GM19239 (cell line): ENCODE measurements around the gene FRMPD2.
A peak's percentile ranks its signal among the peaks of the same experiment; 100 is the strongest.
"Not testable (repeated sequence)": the region's sequence is repeated elsewhere in the genome, so short reads cannot be mapped to it uniquely, and the experiment has no call there.

ENCODE experiments used
- DNase-seq: peaks from one replicate; pipeline ENCODE4 v3.0.0; 2011; ENCODE audit warnings: low spot score; ENCODE audit not compliant: insufficient read length
- FAIRE-seq: peaks from 2 replicates; lab custom pipeline; 2011; peaks lifted over from hg19 to GRCh38; lab: Jason Lieb, UNC

FRMPD2 gene

DNA sequence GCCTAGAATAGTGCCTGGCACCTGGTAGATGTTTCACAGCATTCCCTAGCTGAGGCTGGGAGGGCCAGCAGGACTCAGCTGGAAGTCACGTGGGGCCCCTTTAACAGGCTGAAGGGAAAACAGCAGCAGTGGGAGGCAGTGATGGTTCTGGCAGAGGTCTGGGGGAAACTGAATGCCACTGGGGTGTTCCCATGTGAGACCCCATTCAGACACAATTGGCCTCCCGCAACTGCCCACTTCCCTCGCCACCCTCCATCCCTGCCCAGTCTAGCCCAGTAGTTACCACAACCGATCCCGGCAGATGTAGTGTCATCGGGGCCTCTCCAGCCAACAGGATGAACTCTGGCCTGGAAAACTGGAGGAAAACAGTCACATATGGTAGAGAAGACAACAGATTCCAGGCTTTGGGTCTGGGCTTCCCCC lies 38.3 kb downstream of the FRMPD2 start:
- no peak for FAIRE-seq

DNA sequence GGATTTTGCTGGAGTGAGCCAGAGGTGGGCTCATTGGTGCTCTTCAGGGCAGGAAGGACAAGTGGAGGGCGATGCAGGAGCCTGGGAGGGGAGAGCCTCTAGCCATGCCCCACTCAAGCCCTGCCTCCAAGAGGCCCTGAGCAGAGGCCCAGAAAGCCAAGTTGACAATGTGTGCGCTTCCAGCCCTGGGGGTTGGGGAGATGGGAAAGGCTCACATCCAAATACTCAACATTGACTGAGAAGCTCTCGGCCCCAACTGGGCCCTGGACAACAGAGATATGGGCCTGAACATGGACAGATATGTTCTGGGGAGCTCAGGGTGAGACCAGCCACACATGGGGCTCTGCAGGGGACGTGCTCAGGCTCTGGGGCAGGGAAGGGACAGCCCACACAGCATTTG lies 39.0 kb downstream of the FRMPD2 start:
- no peak for FAIRE-seq
- DNase-seq = no peak

More for the DNA sequence above, 38.3 kb downstream of the FRMPD2 start:
- DNase-seq = no peak

DNA sequence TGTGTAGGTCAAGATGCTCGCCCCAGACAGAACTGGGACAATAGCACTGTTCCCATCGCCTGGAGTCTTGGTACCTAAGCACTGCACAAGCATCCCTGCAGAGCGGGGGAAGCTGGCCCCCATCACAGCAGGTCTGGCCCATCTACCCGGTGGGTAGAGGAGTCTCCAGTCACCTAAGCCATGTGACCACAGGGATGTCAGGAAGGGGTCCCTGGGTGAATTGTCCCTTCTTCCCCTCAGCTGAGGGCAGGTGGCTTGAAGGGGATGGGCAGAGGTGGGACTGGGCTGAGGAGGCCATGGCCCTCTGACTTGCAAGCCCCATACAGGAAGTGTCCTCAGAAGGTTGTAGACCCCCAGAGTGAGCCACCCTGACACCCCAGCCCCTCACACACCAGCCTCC lies 39.7 kb downstream of the FRMPD2 start:
- no peak for DNase-seq
- FAIRE-seq = no peak

DNA sequence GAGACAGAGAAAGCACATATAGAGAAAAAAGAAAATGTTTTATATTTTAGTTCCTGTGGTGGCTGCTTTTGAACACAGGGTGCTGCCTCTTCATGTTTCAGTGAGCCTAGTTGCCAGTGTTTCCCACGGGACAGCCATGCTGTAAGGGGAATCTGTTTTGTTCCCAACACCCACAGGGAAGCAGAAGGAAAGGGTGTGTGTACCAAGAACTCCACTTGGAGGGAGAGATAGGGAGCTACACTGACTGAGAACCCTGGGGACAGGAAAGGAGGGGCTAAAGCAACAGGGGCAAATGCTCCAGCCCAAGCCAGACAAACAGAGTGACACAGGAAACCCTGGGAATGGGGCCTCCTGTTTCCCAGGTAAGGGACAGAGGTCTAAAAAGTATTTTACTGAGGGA lies 40.2 kb downstream of the FRMPD2 start:
- FAIRE-seq (no peak), DNase-seq (no peak)

DNA sequence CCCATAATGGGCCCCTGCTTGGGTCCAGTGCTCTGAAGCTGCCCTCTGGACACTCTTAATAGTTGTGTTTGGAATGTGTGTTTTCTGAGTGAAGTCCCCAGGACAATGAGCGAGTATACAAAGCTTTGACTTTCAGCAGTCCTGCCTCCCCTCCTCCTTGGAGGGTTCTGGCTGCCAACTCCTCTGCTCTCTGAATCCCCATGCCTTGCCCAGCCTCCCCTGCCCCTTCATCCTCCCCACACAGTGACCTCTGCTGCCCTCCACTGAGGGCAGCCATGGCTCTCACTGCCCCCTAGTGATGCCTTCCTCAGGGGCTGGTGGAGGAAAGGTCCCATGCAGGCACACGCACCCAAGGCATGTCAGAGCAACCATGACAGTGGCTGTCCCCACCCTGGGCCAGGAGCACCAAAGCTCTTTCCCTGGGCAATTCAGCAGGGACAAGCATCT lies 40.9 kb downstream of the FRMPD2 start:
- FAIRE-seq = no peak

DNA sequence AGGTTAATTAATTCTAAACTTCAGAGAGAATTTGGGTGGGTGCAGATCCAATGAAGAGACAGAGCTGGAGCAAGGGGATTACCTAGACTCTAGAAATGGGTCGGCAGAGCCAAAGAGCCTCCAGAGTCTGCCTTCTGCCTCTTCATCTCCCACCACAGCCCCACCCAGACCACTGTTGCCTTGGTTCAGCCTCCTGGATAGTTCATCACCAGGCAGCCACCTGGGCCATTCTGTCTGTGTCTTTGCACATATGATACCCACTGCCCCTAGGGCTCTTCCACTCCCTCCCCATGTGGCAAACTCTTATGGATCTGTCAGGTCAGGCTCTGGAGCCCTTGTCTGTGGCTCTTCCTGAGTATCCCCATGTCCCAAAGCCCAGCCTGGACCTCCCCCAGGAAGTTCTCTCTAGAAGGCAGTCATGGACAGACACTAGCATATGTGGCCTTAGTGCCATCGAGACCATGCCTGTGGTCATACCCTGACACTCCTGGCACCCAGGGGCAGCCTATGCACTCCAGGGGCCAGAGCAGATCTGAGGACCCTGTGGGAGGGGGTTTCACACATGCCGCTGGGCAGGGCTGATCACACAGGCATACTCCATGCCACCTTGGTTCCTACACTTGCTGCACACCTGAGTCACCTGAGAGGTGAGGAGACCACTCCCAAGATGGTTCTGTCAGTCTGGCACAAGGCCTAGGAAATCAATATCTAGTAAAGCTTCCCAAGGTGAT lies 41.6 kb downstream of the FRMPD2 start:
- FAIRE-seq = no peak
- DNase-seq = no peak

More for the DNA sequence above, 40.9 kb downstream of the FRMPD2 start:
- no peak for DNase-seq

DNA sequence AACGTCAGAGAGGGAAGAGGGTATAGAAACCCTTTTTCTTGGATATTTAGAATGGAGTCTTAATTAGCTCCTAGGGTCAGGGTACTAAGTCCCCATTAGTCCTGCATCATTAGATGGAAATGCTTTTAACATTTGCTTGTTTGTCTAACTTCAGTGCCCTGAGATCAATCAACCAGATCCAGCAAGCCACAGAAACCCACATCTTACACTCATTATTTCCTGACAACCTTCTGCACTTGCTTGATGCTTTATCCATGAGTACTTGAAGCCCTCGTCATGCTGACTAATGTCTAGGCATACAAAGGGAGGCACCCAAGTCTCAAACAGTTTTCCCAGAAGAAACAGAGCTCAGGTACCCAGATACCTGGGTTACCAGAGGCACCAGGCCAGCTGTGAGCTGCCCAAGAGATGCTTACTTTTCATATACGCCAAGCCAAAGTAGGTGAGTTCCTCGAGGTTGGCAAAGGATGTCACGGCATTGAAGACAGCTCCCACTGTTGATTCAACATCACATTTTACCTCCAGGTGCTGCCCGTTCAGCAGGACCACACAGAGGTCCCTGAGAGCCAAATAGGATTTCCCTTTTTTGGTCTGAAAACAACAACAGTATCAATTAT lies 42.7 kb downstream of the FRMPD2 start:
- FAIRE-seq (peak; percentile 86), DNase-seq (peak; percentile 14)

DNA sequence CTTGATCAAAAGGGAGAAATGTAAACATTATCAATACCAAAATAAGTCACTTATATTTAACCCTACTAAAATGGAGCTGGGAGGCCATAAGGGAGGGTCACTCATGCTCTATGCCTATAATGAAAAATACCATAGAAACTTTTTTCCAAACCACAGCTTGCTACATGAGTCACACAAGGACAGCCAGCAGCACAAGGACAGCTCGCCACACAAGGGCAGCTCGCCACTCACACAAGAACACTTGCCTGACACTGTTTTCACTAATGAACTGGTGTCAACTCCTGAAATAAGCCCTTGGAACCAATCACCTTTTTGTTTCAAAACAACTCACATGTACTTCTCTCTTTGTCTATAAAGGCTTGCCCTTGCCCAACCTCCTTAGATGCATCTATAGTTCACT lies 43.3 kb downstream of the FRMPD2 start:
- FAIRE-seq (peak; percentile 64), DNase-seq (no peak)

DNA sequence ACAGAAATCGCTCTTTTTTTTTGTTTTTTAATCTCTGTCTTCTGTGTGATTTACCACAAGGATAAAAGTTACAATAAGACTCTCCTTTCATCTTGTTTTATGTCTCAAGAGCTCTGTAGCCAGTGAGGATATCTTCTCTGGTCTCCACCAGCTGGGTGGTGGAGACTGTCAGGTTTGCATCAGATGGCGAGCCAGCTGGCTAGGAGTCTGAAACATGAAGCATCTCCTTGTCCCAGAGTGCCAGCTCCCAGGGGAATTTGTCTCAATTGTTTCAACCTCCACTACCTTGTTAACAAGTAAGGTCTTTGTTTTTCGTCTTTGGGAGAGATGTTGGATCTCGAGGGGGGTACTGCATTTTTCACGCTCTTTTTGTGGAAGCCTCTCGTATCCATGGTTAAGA lies 47.3 kb downstream of the FRMPD2 start:
- DNase-seq (no peak), FAIRE-seq (no peak)

DNA sequence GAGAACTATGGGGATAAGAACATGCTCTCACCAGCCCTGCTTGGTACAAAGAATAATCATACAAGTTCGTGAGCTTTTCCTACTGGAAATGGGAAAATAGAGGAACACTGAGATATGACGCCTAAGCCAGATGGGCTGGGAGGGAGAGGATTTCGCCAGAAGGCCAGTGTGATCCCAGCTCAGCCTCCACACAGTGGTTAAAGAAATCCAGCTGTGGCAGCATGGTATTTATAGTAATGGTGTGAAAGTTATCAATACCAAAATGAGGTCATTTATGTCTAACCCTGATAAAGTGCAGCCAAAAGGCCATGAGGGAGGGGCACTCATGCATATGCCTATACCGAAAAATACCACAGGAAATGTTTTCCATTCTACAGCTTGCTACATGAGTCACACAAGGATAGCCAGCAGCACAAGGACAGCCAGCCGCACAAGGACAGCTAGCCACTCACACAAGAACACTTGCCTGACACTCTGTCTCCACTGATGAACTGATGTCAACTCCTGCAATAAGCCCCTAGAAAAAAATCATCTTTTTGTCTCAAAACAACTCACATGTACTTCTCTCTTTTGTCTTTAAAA lies 49.4 kb downstream of the FRMPD2 start:
- no peak for FAIRE-seq

DNA sequence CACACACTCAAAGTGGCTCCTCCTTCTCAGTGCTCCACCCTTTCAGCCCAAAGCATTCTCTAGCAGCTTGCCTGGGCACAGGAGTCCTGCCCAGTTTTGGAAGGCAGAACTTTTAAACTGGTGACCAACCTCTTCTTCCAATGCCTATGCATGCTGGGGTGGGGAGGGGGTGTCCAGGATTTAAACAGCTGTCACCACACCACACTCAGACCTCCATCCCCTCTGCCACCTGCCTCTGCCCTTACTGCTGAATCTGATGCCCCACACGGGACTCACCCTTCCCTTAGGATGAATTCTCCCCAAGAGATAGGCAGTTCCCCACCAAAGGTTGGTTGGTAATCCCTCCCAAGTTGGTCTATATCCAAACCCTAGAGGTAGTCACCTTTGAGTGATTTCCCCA lies 50.2 kb downstream of the FRMPD2 start:
- DNase-seq = no peak

More for the DNA sequence above, 49.4 kb downstream of the FRMPD2 start:
- no peak for DNase-seq

DNA sequence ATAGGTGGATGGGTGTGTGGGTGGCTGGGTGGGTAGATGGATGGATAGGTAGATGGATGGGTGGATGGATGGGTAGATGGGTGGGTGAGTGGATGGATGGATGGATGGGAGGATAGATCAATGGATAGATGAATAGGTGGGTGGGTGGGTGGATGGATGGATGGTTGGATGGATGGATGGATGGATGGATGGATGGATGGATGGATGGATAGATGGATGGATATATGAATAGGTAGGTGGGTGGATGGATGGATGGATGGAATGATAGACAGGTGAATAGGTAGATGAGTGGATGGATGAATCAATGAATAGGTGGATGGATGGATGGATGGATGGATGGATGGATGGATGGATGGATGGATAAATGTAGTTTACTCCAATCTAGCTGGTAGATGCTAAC lies 52.7 kb downstream of the FRMPD2 start:
- no peak for DNase-seq
- FAIRE-seq = no peak

More for the DNA sequence above, 50.2 kb downstream of the FRMPD2 start:
- FAIRE-seq = no peak

DNA sequence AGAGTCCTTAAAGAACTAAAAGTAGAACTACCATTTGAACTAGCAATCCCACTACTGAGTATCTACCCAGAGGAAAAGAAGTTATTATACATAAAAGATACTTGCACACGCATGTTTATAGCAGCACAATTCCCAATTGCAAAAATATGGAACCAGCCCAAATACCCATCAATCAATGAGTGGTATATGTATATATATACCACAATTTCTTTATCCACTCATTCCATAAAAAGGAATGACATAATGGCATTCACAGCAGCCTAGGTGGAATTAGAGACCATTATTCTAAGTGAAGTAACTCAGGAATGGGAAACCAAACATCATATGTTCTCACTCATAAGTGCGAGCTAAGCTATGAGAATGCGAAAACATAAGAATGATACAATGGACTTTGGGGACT lies 53.5 kb downstream of the FRMPD2 start:
- not testable (repeated sequence) for DNase-seq, FAIRE-seq

DNA sequence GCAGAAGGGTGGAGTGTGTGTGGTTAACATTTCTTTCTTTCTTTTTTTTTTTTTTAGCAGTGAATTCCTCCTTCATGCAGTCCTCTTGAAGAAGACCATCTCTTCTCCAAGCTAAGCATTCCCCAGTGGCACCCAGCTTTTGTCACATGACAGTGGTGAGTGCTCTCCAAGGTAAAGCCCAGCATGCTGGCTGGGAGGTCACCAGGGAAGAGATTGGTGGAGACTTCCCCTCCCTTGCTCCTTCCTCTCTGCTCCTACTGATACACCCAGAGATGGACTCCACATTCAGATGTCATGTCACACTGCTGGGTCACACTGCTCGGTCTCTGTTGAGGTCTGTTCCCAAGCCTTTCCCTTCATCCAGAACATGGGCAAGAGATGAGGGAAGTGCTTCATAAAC lies 55.3 kb downstream of the FRMPD2 start:
- no peak for FAIRE-seq

DNA sequence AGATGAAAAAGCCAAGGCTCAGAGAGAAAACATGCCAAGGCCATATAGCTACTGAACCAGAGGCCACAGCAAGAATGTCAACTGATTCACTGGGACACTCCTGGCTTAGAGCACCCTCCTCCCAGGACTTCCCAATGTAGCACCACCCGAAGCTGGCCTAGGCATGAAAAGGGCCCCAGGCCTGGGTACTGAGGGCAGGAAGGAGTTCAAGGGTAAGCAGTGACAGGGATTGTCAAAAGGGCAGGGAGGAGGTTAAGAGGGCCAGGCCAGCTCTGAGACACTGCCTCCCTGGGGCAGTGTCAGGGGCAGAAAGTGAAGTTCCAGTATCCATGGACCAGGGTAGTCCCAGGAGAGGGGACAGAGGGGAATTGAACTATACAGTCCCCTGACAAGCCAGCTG lies 57.8 kb downstream of the FRMPD2 start:
- DNase-seq = no peak
- no peak for FAIRE-seq

More for the DNA sequence above, 55.3 kb downstream of the FRMPD2 start:
- no peak for DNase-seq

DNA sequence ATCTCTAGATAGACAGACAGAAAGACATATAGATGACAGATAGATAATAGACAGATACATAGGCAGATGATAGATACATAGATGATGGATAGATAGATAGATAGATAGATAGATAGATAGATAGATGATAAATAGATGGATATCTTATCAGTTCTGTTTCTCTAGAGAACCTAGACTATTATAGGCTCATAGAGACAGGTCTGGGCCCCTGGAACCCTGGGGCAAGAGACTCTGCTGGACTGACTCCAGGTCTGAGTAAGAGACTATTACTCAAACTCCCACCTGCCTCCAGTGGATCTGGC lies 58.3 kb downstream of the FRMPD2 start:
- DNase-seq (no peak), FAIRE-seq (no peak)

DNA sequence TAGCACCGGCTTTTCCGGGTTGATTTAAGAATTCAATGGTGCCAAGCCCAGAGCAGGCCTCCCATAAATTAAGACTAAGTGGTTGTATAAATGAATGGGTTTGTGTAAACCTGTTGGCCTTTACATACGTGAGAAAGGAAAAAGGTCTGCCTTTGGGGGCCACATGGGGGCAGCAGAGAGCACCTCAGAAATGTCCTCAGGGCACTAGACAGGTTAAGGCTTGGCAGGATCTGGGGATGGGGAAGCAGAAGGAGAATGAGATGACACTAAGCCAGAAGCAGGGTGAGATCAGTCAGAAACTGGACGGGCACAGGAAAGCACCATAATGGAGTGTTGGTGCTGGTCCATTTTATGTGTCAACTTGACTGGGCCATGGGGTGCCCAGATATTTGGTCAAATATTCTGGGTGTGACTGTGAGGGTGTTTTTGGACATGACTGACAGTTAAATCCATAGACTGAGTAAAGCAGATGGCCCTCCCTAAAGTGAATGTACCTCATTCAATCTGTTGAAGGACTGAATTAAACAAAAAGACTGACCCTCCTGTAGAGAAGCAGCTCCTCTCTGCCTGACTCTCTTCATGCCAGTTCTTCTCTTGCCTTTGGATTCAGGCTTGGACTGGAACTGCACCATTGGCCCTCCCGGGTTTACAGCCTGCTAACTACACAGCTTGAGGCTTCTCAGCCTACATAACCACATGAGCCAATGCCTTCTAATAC lies 58.9 kb downstream of the FRMPD2 start:
- FAIRE-seq (peak; percentile 71), DNase-seq (peak; percentile 32)

DNA sequence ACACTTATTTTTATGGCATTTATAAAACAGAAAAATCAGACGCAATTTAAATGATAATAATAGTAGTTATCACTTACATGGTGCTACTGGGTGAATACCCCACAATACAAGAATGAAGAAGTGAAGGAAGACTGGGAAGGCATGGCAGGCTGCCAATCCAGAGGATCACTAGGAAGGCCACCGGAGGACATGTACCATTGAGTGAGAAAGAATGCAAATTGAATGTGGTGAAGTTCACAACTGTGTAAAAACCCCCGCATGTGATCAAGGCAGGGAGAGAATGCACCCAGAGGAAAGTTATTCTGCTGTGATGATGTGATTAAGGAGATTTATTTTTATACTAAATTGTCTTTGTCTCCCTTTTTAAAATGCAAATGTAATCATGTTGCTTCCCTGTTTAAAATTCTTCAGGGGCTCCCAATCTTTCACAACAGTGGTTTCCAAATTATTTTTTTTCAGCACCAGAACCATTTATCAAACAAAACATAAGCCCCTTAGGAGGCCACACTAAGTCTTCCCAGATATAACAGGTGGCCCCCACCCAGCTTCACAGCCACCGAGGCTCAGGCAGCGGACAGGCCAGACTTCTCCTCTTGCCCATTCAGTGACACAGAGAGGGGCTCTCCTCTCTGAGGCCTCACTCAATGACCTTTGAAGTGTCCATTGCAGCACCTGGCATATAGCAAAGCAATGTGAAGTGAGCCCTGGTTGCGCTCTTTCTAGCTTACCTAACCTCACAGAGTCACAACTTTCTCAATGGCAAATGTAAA lies 59.6 kb downstream of the FRMPD2 start:
- DNase-seq = no peak
- FAIRE-seq = no peak

DNA sequence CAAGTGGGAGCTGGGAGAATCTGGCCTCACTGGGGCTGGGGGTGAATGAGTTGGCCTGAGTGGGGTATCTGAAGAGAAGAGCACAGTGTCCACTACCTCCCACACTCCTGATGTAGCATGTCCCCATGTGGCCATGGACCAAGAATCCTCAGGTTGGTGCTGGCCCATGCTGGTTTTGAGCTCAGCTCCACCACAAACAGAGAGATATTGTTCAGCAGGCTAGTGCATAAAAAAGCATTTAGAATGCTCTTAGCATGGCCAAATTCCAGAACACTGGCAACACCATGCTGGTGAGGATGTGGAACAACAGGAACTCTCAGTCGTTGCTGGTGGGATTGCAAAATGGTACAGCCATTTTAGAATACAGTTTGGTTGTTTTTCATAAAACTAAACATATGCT lies 61.4 kb downstream of the FRMPD2 start:
- no peak for FAIRE-seq
- DNase-seq = no peak

DNA sequence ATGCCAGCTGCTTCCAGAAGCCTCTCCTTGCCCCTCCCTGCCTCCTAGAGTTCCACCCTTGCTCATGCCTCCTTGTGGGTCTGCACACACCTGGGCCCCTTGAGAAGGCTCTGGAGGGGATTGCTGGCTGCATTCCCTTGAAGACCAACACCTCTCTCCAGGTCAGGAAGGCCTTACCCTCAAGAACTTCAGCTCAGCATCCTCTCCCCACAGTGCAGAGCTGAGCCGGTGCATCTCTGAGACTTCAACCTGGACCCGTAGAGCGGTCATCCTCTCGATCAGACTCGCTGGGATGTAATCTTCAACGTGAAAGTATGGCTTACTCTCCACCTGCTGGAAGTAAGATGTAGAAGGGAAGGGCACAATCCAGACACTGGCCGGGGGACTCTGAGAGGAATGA lies 62.7 kb downstream of the FRMPD2 start:
- DNase-seq = no peak
- FAIRE-seq = no peak
